Loucy (cell line): ENCODE results near the gene DZIP1.

Experiments
- CTCF ChIP-seq: fragments of 200-600 bp; sonication (generic); conservative IDR thresholded peaks from 2 replicates; pipeline ENCODE4 v1.5.1; 2014; ENCODE audit warnings: mild to moderate bottlenecking, antibody characterized with exemption, low read length
- EZH2phosphoT487 ChIP-seq: fragments of 200-600 bp; IDR thresholded peaks from 2 replicates; pipeline ENCODE4 v1.6.1; 2018; ENCODE audit warnings: antibody characterized with exemption, mild to moderate bottlenecking, moderate library complexity, borderline replicate concordance

GRCh38 chr13:95678967-95679366 lies 34.5 kb upstream of the DZIP1 start:
- TF ChIP-seq CTCF = no peak
- no peak for TF ChIP-seq EZH2phosphoT487
